KMS-11 (cell line): ENCODE measurements around the gene FAR2.

Experiments used
- H2AFZ ChIP-seq: fragments of 200-600 bp; sonication (generic); 2 replicates; pipeline ENCODE4 v1.6.1; 2016; ENCODE audit warnings: antibody characterized with exemption, mixed run types, low read depth
- H3K27ac ChIP-seq: fragments of 200-600 bp; sonication (generic); 2 replicates; pipeline ENCODE4 v1.6.1; 2016; ENCODE audit warnings: mild to moderate bottlenecking, mixed run types
- H3K27me3 ChIP-seq: fragments of 200-600 bp; sonication (generic); 2 replicates; pipeline ENCODE4 v1.6.1; 2017; ENCODE audit warnings: mild to moderate bottlenecking, low read depth, mixed run types, moderate library complexity; ENCODE audit not compliant: insufficient read depth
- H3K36me3 ChIP-seq: fragments of 200-600 bp; sonication (generic); 2 replicates; pipeline ENCODE4 v1.6.1; 2017; ENCODE audit warnings: mild to moderate bottlenecking, mixed run types; ENCODE audit not compliant: insufficient read depth
- H3K4me1 ChIP-seq: fragments of 200-600 bp; sonication (generic); 2 replicates; pipeline ENCODE4 v1.6.1; 2016; ENCODE audit warnings: mild to moderate bottlenecking, low read depth, mixed run types; ENCODE audit not compliant: poor library complexity, severe bottlenecking
- H3K4me2 ChIP-seq: fragments of 200-600 bp; sonication (generic); 2 replicates; pipeline ENCODE4 v1.7.0; 2016; ENCODE audit warnings: mild to moderate bottlenecking, mixed run types
- H3K4me3 ChIP-seq: fragments of 200-600 bp; sonication (generic); IDR thresholded peaks from 2 replicates; pipeline ENCODE4 v1.6.1; 2017; ENCODE audit warnings: low read depth, low read length, mixed read lengths; ENCODE audit not compliant: insufficient read depth
- H3K79me2 ChIP-seq: fragments of 200-600 bp; sonication (generic); 2 replicates; pipeline ENCODE4 v1.6.1; 2016; ENCODE audit warnings: low read depth, mixed run types; ENCODE audit not compliant: insufficient read depth
- H3K9ac ChIP-seq: fragments of 200-600 bp; sonication (generic); 2 replicates; pipeline ENCODE4 v1.6.1; 2016; ENCODE audit warnings: mild to moderate bottlenecking, mixed run types
- H4K20me1 ChIP-seq: fragments of 200-600 bp; sonication (generic); 2 replicates; pipeline ENCODE4 v1.6.1; 2016; ENCODE audit warnings: mild to moderate bottlenecking, mixed run types; ENCODE audit not compliant: insufficient read depth
- CTCF ChIP-seq: fragments of 200-600 bp; sonication (generic); conservative IDR thresholded peaks from 2 replicates; pipeline ENCODE4 v1.6.1; 2017; ENCODE audit warnings: low read depth, mild to moderate bottlenecking, antibody characterized with exemption, low read length, moderate library complexity, mixed read lengths

Gene FAR2

GRCh38 chr12:29317556-29318363 is 168.7 kb downstream of the FAR2 start:
- no peaks in the 10 kb centered on the region for H3K36me3 ChIP-seq
- no peaks in the 10 kb centered on the region for H3K4me1 ChIP-seq
- no peaks in the 10 kb centered on the region for H3K79me2 ChIP-seq
- peak; percentile 75; the same call in 1 of the 2 replicates for TF ChIP-seq CTCF
- H3K27me3 ChIP-seq, result no peaks in the 10 kb centered on the region
- H4K20me1 ChIP-seq, result no peaks in the 10 kb centered on the region
- no peak overlapping the region for H3K4me2 ChIP-seq
- H3K9ac ChIP-seq, result no peak overlapping the region
- H3K4me3 ChIP-seq, result no peak overlapping the region
- no peak overlapping the region for H3K27ac ChIP-seq
- H2AFZ ChIP-seq, result no peak overlapping the region

GRCh38 chr12:29320295-29321085 is 171.4 kb downstream of the FAR2 start:
- no peaks in the 10 kb centered on the region for H3K27me3 ChIP-seq
- H3K27ac ChIP-seq, result no peak overlapping the region
- no peak for TF ChIP-seq CTCF
- H3K79me2 ChIP-seq, result no peaks in the 10 kb centered on the region
- no peaks in the 10 kb centered on the region for H3K36me3 ChIP-seq
- no peak overlapping the region for H3K4me2 ChIP-seq
- no peaks in the 10 kb centered on the region for H4K20me1 ChIP-seq
- H3K4me3 ChIP-seq, result no peak overlapping the region
- no peak overlapping the region for H2AFZ ChIP-seq
- no peaks in the 10 kb centered on the region for H3K4me1 ChIP-seq
- no peak overlapping the region for H3K9ac ChIP-seq

GRCh38 chr12:29322157-29322556 is 173.1 kb downstream of the FAR2 start:
- Histone ChIP-seq H3K36me3 (no peaks in the 10 kb centered on the region), H3K4me2 (no peak overlapping the region), H3K4me1 (no peaks in the 10 kb centered on the region), H2AFZ (no peak overlapping the region), H3K79me2 (no peaks in the 10 kb centered on the region), H4K20me1 (no peaks in the 10 kb centered on the region), H3K27ac (no peak overlapping the region), H3K27me3 (no peaks in the 10 kb centered on the region), H3K9ac (no peak overlapping the region), H3K4me3 (no peak overlapping the region)
- TF ChIP-seq CTCF, result no peak

- no peak for TF ChIP-seq CTCF
- no peaks in the 10 kb centered on the region for H3K4me1 ChIP-seq
- no peak overlapping the region for H3K27ac ChIP-seq
- H2AFZ ChIP-seq, result no peak overlapping the region
- H3K4me3 ChIP-seq, result no peak overlapping the region
- H3K36me3 ChIP-seq, result no peaks in the 10 kb centered on the region
- no peaks in the 10 kb centered on the region for H3K79me2 ChIP-seq
- no peak overlapping the region for H3K9ac ChIP-seq
- H3K4me2 ChIP-seq, result no peak overlapping the region
- H4K20me1 ChIP-seq, result no peaks in the 10 kb centered on the region
- H3K27me3 ChIP-seq, result no peaks in the 10 kb centered on the region
These were observed 180.3 kb downstream of the FAR2 start for GRCh38 chr12:29329411-29329810.
